Aorta (tissue), 5 donors: ENCODE data around the gene SNRPB. TPM values are rescaled to one million over a fixed set of nuclear protein-coding genes. Genes with fewer than 3 reads are reported as not detected.

Experiments used
- ATAC-seq: fragments of 200-7000 bp; cut with Tn5 transposase; one replicate; pipeline ENCODE4 v1.9.1; 2022; ENCODE audit warnings: moderate library complexity; ENCODE audit not compliant: low FRiP score
- DNase-seq, 2 donors: peaks; one replicate each; pipeline ENCODE4 v3.0.0-alpha.2; 2020
- H3K27ac ChIP-seq, 2 donors: one replicate each; pipeline ENCODE4 v1.5.1; 2013; ENCODE audit warnings: low read length in 2 of 2, mild to moderate bottlenecking in 2 of 2, moderate library complexity in 2 of 2, control low read depth in 1 of 2, inconsistent platforms in 1 of 2, low read depth in 1 of 2
- H3K27me3 ChIP-seq, 2 donors: one replicate each; pipeline ENCODE4 v1.6.1; 2013; ENCODE audit warnings: control low read depth in 1 of 2, low read length in 1 of 2, mild to moderate bottlenecking in 1 of 2, moderate library complexity in 1 of 2; ENCODE audit not compliant: insufficient read depth in 2 of 2, control insufficient read depth in 1 of 2
- H3K36me3 ChIP-seq, 2 donors: one replicate each; pipeline ENCODE4 v1.6.1; 2013; ENCODE audit warnings: control low read depth in 1 of 2, low read length in 1 of 2, mild to moderate bottlenecking in 1 of 2; ENCODE audit not compliant: insufficient read depth in 2 of 2, control insufficient read depth in 1 of 2
- H3K4me1 ChIP-seq, 2 donors: one replicate each; pipeline ENCODE4 v1.6.1; 2013; ENCODE audit warnings: low read length in 2 of 2, control low read depth in 1 of 2, mild to moderate bottlenecking in 1 of 2, moderate library complexity in 1 of 2; ENCODE audit not compliant: insufficient read depth in 2 of 2, control insufficient read depth in 1 of 2
- H3K4me3 ChIP-seq, 2 donors: one replicate each; pipeline ENCODE4 v1.5.1; 2013; ENCODE audit warnings: low read length in 2 of 2, control low read depth in 1 of 2, mild to moderate bottlenecking in 1 of 2
- H3K9me3 ChIP-seq: one replicate; pipeline ENCODE4 v1.6.1; 2013; ENCODE audit warnings: mild to moderate bottlenecking, low read length; ENCODE audit not compliant: control insufficient read depth
- WGBS, 2 donors: extraction: QIAGEN DNeasy Blood & Tissue Kit; methylation state at CpG; one replicate each; pipeline ENCODE4 v1.1.7; 2013; 5-methylcytosine and 5-hydroxymethylcytosine counted together
- intact Hi-C, 2 donors: fragments of 100-400 bp; cut with DNase I; formaldehyde crosslinking; loops; one replicate each; pipeline versions ENCODE4 v1.14.2 to v1.15.0; 2022
- polyA plus RNA-seq, 2 donors: library from polyadenylated mRNA; stranded (reverse); fragments of 200-250 nt; gene quantifications; one replicate each; pipeline ENCODE4 v1.2.3, GENCODE V29; 2013
- total RNA-seq, 2 donors: library from RNA; stranded (reverse); fragmentation: NEBNext Ultra II Directional; extraction: Animal tissue kit (Norgen Biotek cat#: 25700); gene quantifications; one replicate each; pipeline ENCODE4 v1.2.1, GENCODE V29; 2021
- donor health status: healthy with polysubstance abuse.
- donor health status: Bipolar disorder and iron deficiency.
- donor health status: DM: no; HTN: no; CAD: no.
- donor health status: DM: no; HTN: no; CAD: no.
- donor health status: DM: yes; HTN: yes; CAD: no.

Gene SNRPB
- total and polyA plus RNA-seq, 4 donors: 84.2 to 116 (median 97.9) TPM

GRCh38 chr20:2467412-2467811, 3.2 kb downstream of the SNRPB start:
- intact Hi-C loops: no loop called here
- no peak overlapping the region for H3K27ac ChIP-seq
- no peak overlapping the region for H3K4me3 ChIP-seq
- no peak for ATAC-seq
- H3K27me3 ChIP-seq: no peaks in the 10 kb centered on the region
- DNase-seq: no peak
- H3K4me1 ChIP-seq: no peaks in the 10 kb centered on the region
- peaks cover 2 to 8% of the 10 kb centered on the region in 2 donors for H3K36me3 ChIP-seq
- no peaks in the 10 kb centered on the region for H3K9me3 ChIP-seq
- 83 to 89% methylated on average over 5 of the region's 5 CpGs for WGBS, 2 donors

DNA sequence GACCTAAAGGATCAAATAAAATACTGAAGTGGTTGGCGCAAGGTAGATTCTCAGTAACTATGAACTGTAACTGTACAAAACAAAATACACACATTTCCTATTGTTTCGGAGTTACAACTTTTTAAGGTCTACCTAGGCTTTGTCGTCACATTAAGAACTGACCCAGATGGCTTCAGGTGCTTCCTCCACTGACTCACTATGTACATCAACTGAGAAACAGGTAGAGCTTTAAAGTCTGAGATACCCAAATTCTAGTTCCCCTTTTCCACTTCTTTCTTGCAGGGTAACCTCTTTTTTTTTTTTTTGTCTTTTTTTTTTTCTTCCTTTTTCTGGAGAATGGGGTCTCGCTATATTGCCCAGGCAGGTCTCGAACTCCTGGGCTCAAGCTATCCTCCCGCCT, 5.5 kb downstream of the SNRPB start:
- ATAC-seq (no peak), DNase-seq (no peak)
- Histone ChIP-seq H3K4me3 (no peak overlapping the region), H3K27me3 (no peaks in the 10 kb centered on the region), H3K27ac (no peak overlapping the region), H3K4me1 (no peaks in the 10 kb centered on the region), H3K9me3 (no peaks in the 10 kb centered on the region), H3K36me3 (peaks cover 6 to 13% of the 10 kb centered on the region in 2 donors)
- WGBS, 2 donors: 92 to 96% methylated on average over 6 of the region's 6 CpGs
- intact Hi-C loops: no loop called here

DNA sequence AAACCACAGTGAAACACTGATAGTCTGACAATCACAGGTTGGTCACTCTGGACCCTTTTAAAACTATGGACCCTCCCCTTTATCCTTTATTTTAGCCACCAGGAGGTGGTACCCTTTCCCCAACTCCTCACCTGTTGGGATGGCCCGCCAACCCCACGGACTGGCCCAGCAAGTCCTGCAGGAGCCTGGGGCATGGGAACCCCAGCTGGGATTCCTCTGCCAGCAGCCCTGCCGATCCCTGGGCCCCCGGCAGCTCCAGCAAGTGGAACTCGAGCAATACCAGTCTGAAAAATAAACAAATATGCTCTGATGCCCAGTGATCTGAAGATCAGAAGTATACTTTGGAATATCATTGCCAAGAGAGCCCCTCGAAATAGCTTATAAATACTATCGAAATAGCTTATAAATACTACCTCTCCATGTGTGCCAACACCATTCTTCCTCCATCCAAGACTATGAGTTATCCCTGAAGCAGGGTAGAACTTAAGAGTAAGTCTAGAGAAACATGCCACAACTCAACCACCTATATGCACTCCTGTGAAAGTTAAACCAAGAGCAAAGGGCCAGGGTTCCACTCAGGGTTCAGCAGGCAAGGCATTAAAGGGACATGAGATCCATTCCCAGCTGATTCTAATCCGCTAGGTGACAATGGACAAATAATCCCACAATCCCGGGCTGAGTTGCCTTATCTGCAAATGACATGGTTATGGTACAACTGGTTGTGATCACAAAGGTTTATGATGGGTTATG, 6.8 kb downstream of the SNRPB start:
- H3K27ac ChIP-seq: no peak overlapping the region
- no peak overlapping the region for H3K4me3 ChIP-seq
- no peaks in the 10 kb centered on the region for H3K27me3 ChIP-seq
- 91 to 92% methylated on average over 9 of the region's 9 CpGs for WGBS, 2 donors
- ATAC-seq (no peak), DNase-seq (no peak)
- H3K36me3 ChIP-seq: peaks cover 6 to 13% of the 10 kb centered on the region in 2 donors
- H3K9me3 ChIP-seq: no peaks in the 10 kb centered on the region
- H3K4me1 ChIP-seq: no peaks in the 10 kb centered on the region
- intact Hi-C loops: no loop called here

- Histone ChIP-seq H3K36me3 (peaks cover 6 to 12% of the 10 kb centered on the region in 2 donors), H3K9me3 (no peaks in the 10 kb centered on the region), H3K4me3 (no peak overlapping the region), H3K4me1 (no peaks in the 10 kb centered on the region), H3K27ac (no peak overlapping the region), H3K27me3 (no peaks in the 10 kb centered on the region)
- no peak for DNase-seq
- 74 to 85% methylated on average over 3 of the region's 3 CpGs for WGBS, 2 donors
- no peak for ATAC-seq
- intact Hi-C loops: no loop called here
These were observed 8.1 kb downstream of the SNRPB start for GRCh38 chr20:2462484-2462883.

- Histone ChIP-seq H3K27me3 (no peaks in the 10 kb centered on the region), H3K4me3 (no peak overlapping the region), H3K9me3 (no peaks in the 10 kb centered on the region), H3K4me1 (no peaks in the 10 kb centered on the region), H3K36me3 (peaks cover 6 to 12% of the 10 kb centered on the region in 2 donors), H3K27ac (no peak overlapping the region)
- 89 to 93% methylated on average over 4 of the region's 4 CpGs for WGBS, 2 donors
- ATAC-seq: no peak
- DNase-seq: no peak
- intact Hi-C loops: no loop called here
These were observed 9.7 kb downstream of the SNRPB start for GRCh38 chr20:2460752-2461424.

GRCh38 chr20:2459981-2460751, 10.4 kb downstream of the SNRPB start:
- H3K27me3 ChIP-seq: no peaks in the 10 kb centered on the region
- no peaks in the 10 kb centered on the region for H3K9me3 ChIP-seq
- H3K36me3 ChIP-seq: peaks cover 6 to 12% of the 10 kb centered on the region in 2 donors
- H3K4me1 ChIP-seq: no peaks in the 10 kb centered on the region
- DNase-seq (no peak), ATAC-seq (no peak)
- H3K4me3 ChIP-seq: no peak overlapping the region
- intact Hi-C loops: loop anchor here (10.0 kb wide), 4 partner anchors 255 to 695 kb away; no protein-coding TSS in a partner anchor
- no peak overlapping the region for H3K27ac ChIP-seq
- 63 to 86% methylated on average over 1 of the region's 1 CpG for WGBS, 2 donors

DNA sequence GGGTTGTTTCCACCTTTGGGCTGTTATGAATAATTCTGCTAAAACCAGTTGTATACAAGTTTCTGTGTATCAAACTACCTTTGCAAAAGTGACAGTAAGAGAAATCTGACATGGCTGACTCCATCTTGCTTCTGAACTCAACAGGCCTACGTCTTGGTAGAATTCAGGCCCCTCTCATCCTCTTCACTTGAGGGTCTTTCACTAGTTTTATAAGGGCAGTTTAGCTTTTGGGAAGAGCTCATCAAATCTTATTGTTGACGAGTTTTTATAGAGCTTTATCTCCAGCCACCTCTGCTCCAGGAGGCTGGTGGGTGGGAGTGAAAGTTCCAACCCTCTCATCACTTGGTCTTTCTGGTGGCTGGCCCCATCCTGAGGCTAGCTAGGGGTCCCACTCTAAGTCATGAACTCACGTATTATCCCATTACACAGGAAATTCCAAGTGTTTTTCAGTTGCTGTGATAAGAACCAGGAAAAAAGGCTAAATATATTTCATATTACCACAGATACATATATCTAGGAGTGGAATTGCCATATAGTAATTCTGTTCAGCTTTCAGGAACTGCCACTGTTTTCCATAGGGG, 11.6 kb downstream of the SNRPB start:
- DNase-seq (no peak), ATAC-seq (no peak)
- Histone ChIP-seq H3K4me1 (no peaks in the 10 kb centered on the region), H3K9me3 (no peaks in the 10 kb centered on the region), H3K27ac (no peak overlapping the region), H3K36me3 (peaks cover 3 to 10% of the 10 kb centered on the region in 2 donors), H3K27me3 (no peaks in the 10 kb centered on the region), H3K4me3 (no peak overlapping the region)
- WGBS, 2 donors: 82 to 83% methylated on average over 3 of the region's 3 CpGs
- intact Hi-C loops: loop anchor here (10.0 kb wide), 4 partner anchors 254 to 694 kb away; no protein-coding TSS in a partner anchor

DNA sequence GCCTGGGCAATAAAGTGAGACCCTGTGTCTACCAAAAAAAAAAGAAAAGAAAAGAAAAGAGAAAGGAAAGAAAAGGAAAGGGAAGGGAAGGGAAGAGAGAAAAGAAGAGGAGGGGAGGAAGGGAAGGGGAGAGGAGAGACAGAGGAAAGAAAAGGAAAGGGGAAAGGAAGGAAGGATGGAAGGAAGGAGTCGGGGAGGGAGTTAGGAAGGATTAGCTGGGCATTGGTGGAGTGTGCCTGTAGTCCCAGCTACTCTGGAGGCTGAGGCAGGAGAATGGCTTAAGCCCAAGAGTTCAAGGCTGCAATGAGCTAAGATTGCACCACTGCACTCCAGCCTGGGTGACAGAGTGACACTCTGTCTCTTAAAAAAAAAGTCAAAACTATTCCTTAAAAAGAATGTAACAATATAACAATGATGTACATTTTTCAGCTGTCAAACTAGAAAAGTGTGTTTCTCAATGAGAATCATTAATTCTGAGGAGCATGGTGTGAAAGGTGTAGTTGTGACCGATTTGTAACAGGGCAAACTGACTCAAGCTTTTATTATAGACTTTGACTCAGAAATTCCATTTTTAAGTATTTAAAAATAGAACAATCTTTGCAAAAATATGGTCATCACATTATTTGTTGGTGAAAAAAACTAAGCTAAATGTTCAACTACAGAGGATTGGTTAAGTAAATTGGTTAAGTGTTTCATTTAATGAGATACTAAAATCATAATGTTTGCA, 14.7 kb downstream of the SNRPB start:
- H3K9me3 ChIP-seq: no peaks in the 10 kb centered on the region
- ATAC-seq (no peak), DNase-seq (no peak)
- no peaks in the 10 kb centered on the region for H3K4me1 ChIP-seq
- no peaks in the 10 kb centered on the region for H3K27me3 ChIP-seq
- WGBS, 2 donors: 33 to 36% methylated on average over 2 of the region's 2 CpGs
- H3K36me3 ChIP-seq: peaks cover 0 to under 1% of the 10 kb centered on the region in 2 donors
- H3K27ac ChIP-seq: no peak overlapping the region
- intact Hi-C loops: loop anchor here (10.0 kb wide), 4 partner anchors 251 to 691 kb away; no protein-coding TSS in a partner anchor
- H3K4me3 ChIP-seq: no peak overlapping the region
